HEK293T (cell line): Measurements from ENCODE around the gene TIMM44.

Source experiments
- ARNT ChIP-seq: fragments of 450-650 bp; IDR thresholded peaks from 2 replicates; pipeline ENCODE4 v1.6.1; 2017; ENCODE audit warnings: mild to moderate bottlenecking
- BHLHE40 ChIP-seq: fragments of 450-650 bp; IDR thresholded peaks from 2 replicates; pipeline ENCODE4 v1.6.1; 2016; ENCODE audit warnings: mild to moderate bottlenecking, moderate library complexity, borderline replicate concordance
- CTBP1 ChIP-seq: fragments of 450-650 bp; IDR thresholded peaks from 2 replicates; pipeline ENCODE4 v1.6.1; 2016; ENCODE audit warnings: borderline replicate concordance
- FOXK2 ChIP-seq: fragments of 450-650 bp; IDR thresholded peaks from 2 replicates; pipeline ENCODE4 v1.6.1; 2016; ENCODE audit warnings: mild to moderate bottlenecking
- HDGF ChIP-seq: fragments of 450-650 bp; IDR thresholded peaks from 2 replicates; pipeline ENCODE4 v1.6.1; 2017; ENCODE audit warnings: antibody characterized with exemption, borderline replicate concordance
- NFRKB ChIP-seq: fragments of 450-650 bp; IDR thresholded peaks from 2 replicates; pipeline ENCODE4 v1.6.1; 2016; ENCODE audit warnings: mild to moderate bottlenecking, moderate library complexity
- SP1 ChIP-seq: fragments of 450-650 bp; IDR thresholded peaks from 2 replicates; pipeline ENCODE4 v1.6.1; 2017
- SUZ12 ChIP-seq: fragments of 450-650 bp; IDR thresholded peaks from 2 replicates; pipeline ENCODE4 v1.6.1; 2016; ENCODE audit warnings: mild to moderate bottlenecking

DNA sequence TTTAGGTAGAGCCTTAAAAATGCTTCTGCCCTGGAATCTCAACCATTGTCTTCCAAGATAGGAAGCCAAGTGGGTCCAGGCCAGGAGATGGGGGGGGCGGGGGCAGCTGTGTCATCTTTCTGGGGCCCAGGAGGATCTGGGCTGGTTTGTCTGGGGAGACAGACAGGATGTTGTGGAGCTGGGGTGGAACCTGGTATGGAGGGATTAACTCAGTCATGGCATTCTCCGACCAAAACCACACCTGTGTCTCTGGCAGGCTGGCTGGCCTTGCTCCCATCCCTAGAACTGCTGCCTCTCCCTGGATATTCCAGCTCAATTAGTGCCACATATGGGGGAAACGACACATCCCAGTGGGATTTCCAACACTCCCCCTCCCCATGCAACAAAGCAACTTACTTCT, 42.5 kb downstream of the TIMM44 start:
- TF ChIP-seq HDGF = no peak
- no peak for TF ChIP-seq NFRKB
- no peak for TF ChIP-seq SP1
- TF ChIP-seq BHLHE40 = no peak
- no peak for TF ChIP-seq ARNT
- TF ChIP-seq SUZ12 = no peak
- no peak for TF ChIP-seq CTBP1
- TF ChIP-seq FOXK2 = no peak
